ENCODE results near the gene RNF141.

RNF141 gene, protein sequence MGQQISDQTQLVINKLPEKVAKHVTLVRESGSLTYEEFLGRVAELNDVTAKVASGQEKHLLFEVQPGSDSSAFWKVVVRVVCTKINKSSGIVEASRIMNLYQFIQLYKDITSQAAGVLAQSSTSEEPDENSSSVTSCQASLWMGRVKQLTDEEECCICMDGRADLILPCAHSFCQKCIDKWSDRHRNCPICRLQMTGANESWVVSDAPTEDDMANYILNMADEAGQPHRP

DNA sequence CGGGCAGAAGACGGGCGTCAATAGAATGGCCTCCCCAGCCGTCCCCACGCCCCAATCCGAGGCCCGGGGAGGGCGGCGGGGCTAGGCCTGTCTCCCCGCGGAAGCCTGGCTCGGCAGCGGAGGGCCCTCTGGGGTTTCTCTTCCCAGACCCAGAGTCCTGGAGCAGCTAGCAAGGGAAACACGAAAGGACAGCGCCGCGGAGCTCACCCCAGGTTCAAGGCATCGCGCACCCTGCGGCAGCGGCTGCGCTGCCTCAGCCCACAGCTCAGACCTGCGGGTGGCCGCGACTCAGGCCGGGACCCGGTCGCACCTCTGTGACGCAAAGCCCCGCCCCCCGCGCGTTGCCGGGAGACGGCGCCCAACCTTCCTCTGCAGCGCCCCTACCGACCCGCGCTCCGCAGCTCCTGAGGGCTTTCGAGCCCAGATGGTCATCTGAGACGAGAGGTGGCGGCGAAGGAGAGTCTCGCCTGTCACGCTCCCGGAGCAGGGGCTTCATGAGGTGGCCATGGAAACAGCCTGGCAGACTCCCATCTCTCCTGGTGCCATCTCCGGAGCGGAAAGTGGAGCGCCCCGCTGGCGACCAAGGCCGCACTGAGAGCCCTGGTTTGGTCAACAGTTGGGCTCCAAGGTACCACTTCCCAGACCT lies at the start of gene RNF141:
Gene RNF141, minus strand, starts transcription at position 273 of the 646 bp plus-strand sequence. CDS start 7,029 bp downstream, outside the sequence.
- DNase-seq, result peak; percentile 66

- no peak for DNase-seq
Observed at GRCh38 chr11:10590218-10590915, 49.4 kb upstream of the RNF141 start.

DNA sequence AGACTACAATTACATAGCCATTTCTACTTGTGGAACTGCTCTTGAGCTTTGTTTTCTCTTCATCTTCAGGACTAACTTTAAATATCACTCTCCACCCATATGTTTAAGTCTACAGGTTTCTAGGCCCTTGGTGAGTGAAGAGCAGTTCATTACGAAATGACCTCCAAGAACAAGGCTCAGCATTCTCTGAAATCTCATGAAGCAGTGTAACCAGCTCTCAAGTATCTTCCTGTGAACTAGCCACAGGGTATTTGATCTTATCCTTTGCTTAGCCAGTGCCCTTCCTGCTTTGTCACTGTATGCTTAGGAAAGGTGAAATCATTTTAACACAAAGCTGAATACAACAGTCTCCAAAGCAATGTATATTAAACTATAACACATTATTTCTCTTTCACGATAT lies 47.9 kb upstream of the RNF141 start:
- no peak for DNase-seq

GRCh38 chr11:10587995-10588394 lies 47.0 kb upstream of the RNF141 start:
- no peak for DNase-seq

DNA sequence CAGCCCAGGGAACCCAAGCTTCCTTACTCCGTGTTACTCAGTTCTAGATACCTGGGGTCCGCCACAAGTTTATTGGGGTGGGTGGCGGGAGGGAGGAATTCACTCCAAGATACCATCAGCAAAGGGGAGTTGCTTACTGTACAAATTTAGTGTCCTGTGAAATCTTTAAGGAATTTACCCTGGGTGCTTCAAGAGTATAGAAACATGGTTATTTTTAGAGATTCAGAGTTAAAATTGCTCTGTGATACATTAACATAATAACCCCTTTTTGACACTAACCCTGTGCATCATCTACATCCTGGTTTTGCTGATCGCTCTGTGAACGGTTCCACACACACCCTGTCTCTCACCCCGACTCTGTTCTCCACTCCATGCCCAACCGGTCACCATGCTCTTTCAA lies 46.4 kb upstream of the RNF141 start:
- DNase-seq, result no peak

DNA sequence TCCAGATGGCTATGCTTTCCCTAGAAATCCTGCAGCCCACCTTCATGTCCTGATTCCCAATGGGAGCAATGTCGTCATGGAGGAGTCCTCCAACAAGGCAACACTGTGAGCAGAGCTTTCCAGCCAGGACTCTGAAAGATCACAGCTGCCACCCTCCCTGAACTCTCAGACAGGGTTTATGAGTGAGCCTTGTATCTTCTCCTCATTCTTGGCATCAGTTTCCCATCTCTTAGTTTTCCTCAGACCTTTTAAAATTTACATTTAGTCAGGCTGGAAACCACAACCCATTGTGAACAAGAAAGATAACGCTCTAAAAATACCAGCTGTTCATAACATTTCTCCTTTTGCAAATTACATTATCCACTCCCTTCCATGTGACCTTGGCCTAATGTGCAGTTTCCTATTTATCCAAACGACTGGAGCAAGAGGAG lies 43.1 kb upstream of the RNF141 start:
- no peak for DNase-seq

- DNase-seq, result no peak
Observed at GRCh38 chr11:10581481-10582019, 40.6 kb upstream of the RNF141 start.

- DNase-seq, result no peak
Observed at GRCh38 chr11:10580623-10581022, 39.6 kb upstream of the RNF141 start.

DNA sequence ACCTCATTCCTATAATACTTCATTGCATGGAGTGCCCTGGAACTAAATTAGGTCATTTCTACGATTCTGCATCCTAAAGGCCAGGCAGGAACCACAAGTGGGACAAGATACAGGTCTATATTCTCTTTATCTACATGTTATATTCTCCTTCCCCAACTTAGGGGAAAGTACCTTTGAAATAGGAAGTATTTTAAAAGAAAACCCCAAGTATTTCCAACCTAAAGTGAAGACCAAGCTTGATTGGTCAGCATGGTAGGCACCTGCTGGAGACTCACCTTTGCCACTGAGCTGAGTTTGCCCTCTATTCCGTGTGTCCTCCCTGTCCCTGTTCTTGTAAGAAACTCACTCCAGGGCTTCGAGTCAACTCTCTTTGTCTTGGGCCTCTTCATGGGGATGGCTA lies 38.7 kb upstream of the RNF141 start:
- no peak for DNase-seq

DNA sequence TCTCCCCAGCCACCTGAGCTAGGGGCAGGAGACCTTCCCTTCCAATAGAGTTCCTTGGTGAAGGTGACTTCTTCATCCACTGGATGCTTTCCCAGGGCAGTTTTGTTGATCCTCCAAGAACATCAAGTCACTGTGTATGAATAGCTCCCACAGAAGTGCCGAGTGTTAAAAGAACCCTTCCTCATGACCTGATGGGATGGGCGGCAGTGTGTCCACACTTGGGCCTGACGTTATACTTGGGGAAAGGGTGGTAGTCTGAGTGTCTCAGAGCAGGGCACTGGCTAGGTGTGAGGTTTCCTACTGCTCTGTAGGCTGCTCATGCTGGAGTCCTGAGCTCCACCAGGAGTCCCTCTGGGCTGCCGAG lies 35.0 kb upstream of the RNF141 start:
- no peak for DNase-seq

DNA sequence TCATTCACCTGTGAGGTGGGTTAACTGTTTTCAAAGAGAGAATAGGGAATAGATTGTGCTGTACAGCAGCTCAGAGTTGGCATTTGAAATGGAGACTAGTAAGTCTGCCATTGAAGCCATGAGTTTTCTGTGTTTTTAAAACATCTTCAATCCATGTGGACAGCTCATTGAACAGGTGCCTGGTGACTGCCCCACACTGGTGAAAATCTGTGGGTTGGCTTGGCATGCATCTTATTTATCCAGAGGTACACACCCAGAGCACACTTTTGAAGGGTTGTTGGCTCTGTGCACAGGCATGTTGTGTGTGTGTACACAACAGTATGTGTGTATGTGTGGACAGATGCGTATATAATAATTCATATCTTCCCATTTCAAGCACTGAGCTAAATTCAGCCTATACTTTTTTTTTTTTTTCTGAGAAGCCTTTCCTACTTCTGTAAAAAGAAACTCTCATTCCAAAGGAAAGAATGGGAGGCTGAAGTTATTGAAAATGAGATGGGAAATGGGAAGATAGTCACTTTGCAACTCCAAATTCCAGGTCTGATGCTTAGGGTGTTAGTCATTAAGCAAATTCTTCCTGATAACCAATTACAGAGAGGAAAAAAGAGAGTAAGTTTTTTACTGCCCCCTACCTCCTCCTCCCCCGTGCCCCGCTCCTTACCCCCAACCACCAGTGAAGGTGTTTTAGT lies 34.5 kb upstream of the RNF141 start:
- DNase-seq, result no peak

GRCh38 chr11:10573556-10573955 lies 32.6 kb upstream of the RNF141 start:
- no peak for DNase-seq

- DNase-seq, result no peak
Observed at GRCh38 chr11:10573028-10573427, 32.0 kb upstream of the RNF141 start.

DNA sequence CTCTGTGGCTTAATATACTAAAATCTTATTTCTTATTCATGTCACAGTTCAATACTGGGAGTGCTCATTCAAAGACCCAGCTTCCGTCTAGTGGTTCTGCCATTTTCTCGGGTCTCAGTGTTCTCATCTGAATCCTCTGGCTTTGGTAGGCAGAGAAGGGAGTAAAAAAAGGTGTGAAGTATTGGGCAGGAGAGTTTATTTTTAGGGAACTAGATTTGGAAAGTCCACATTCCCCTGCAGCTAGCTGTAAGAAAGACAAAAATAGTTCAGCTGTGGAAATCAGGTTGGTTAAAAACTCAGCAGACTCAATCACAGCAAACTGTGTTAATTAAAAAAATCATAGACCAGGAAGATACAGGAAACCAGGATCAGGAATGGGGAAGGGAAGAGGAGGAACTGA lies 31.5 kb upstream of the RNF141 start:
- DNase-seq, result no peak

DNA sequence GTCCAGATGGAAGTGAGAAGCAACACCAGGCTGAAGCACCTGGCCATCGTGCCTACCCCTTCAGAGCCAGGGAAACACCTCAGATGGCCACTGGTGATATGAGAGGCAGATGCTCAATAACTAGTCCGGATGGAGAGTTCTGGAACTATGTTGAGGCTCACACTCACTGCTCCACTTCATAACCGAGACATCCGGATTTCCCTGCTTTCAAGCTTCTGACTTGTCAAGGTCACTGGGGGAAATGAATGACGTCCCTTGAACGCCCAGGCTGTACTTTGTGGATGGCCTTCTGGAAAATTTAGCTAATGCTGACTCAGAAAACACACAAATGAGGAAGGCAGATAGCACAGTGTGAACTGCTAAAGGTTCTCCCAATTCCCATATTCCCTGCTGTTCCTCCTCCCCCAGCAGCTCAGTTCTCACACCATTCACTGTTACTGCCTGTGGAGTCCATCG lies 27.5 kb upstream of the RNF141 start, which contains the start of gene LYVE1:
Gene LYVE1, minus strand, starts transcription at position 180 of the 456 bp plus-strand sequence. Its CDS starts 133 bp downstream, at position 47.
- DNase-seq, result no peak

- no peak for DNase-seq
Observed at GRCh38 chr11:10567446-10567845, 26.5 kb upstream of the RNF141 start.

DNA sequence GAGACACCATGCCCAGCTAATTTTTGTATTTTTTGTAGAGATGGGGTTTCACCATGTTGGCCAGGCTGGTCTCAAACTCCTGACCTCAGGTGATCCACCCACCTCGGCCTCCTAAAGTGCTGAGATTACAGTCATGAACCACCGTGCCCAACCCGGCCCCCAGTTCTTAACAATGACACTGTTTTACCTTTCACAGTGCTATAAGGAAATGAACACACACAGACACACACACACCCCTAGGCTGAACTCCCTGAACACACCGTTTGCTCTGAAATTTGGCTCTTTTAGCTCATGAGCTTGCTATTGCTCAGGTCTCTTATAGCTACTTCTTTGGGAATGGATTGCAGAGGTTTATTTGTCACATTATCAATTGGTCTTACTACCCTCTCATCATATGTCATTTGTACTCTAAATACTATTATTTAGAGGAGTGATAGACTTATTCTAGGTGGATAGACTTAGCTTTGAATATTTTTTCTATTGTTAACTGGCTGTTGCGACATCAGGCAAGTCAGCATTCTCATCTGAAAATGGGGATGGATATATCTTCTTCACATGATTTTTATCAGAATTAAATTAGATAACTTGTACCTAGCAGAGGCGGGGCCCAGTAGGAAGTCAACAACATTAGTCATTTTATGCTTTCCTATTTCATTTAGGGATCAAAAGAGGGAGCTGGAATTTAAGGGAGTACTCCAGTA lies 25.4 kb upstream of the RNF141 start:
- no peak for DNase-seq

- no peak for DNase-seq
Observed at GRCh38 chr11:10565493-10565892, 24.5 kb upstream of the RNF141 start.

DNA sequence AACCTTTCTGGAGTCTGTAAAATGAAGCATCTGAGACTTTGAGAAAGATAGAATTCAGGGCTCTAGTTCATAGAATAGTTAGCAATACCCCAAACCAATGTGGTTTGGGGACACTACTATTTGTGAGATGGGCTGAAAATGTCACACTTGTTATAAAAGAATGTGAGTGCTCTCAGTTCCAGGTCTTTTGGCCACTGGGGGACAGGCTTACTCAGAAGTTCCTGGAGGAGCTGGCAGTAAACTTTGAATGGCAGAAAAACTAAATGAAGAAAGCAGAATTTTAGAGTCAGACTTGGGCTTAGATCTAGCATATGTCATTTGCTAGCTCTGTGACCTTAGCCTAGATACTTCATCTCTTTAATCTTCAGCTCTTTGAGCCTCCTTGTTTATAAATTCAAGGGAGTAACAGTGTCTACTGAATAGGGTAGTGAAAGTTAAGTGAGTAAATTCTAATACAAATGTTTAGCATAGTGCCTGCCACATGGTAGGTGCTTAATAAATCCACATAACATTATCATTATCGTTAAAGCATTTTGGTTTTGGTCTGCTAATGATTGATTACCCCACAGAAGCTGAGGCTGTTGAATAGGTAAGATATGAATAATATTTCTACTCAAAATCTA lies 23.8 kb upstream of the RNF141 start:
- DNase-seq, result no peak

- DNase-seq, result no peak
Observed at GRCh38 chr11:10564030-10564429, 23.0 kb upstream of the RNF141 start.

GRCh38 chr11:10561947-10562346 lies 21.0 kb upstream of the RNF141 start:
- DNase-seq, result no peak

Data from NCI-H524 treated with DMSO at 0.1 percent for 48 hours (cell line).